Measurements from ENCODE around the gene XRN1.

XRN1 gene

GRCh38 chr3:142447852-142448823 is at the start of gene XRN1:
TSS of gene XRN1 (minus strand) at chr3:142448037. CDS start at chr3:142447944, 93 bp downstream.
- DNase-seq, result peak; percentile 94 to 97
- TF ChIP-seq POLR2A (IDR thresholded peaks at IDR 0.05; ENCODE audit: low read length), result peak; percentile 83
- TF ChIP-seq GATA1 (IDR thresholded peaks at IDR 0.05; ENCODE audit: low read depth, low read length), result no peak

GRCh38 chr3:142495103-142495502 is 47.3 kb upstream of the XRN1 start:
- TF ChIP-seq GATA1 (IDR thresholded peaks at IDR 0.05; ENCODE audit: low read depth, low read length) (no peak), POLR2A (IDR thresholded peaks at IDR 0.05; ENCODE audit: low read length) (no peak)
- DNase-seq, result no peak

GRCh38 chr3:142492184-142492583 is 44.3 kb upstream of the XRN1 start:
- DNase-seq, result no peak
- no peak for TF ChIP-seq GATA1 (IDR thresholded peaks at IDR 0.05; ENCODE audit: low read depth, low read length)

- DNase-seq, result no peak
Measured at GRCh38 chr3:142489572-142490323, 41.9 kb upstream of the XRN1 start.

GRCh38 chr3:142484912-142485435 is 37.1 kb upstream of the XRN1 start:
- no peak for DNase-seq
- TF ChIP-seq GATA1 (IDR thresholded peaks at IDR 0.05; ENCODE audit: low read depth, low read length), result no peak
- no peak for TF ChIP-seq POLR2A (IDR thresholded peaks at IDR 0.05; ENCODE audit: low read length)

More at GRCh38 chr3:142489572-142490323, 41.9 kb upstream of the XRN1 start:
- no peak for TF ChIP-seq POLR2A (IDR thresholded peaks at IDR 0.05; ENCODE audit: low read length)
- no peak for TF ChIP-seq GATA1 (IDR thresholded peaks at IDR 0.05; ENCODE audit: low read depth, low read length)

GRCh38 chr3:142481196-142481595 is 33.4 kb upstream of the XRN1 start:
- TF ChIP-seq POLR2A (IDR thresholded peaks at IDR 0.05; ENCODE audit: low read length) (no peak), GATA1 (IDR thresholded peaks at IDR 0.05; ENCODE audit: low read depth, low read length) (no peak)
- no peak for DNase-seq

GRCh38 chr3:142470826-142471225 is 23.0 kb upstream of the XRN1 start:
- no peak for DNase-seq
- no peak for TF ChIP-seq GATA1 (IDR thresholded peaks at IDR 0.05; ENCODE audit: low read depth, low read length)
- TF ChIP-seq POLR2A (IDR thresholded peaks at IDR 0.05; ENCODE audit: low read length), result no peak

GRCh38 chr3:142468456-142468855 is 20.6 kb upstream of the XRN1 start:
- no peak for DNase-seq
- TF ChIP-seq GATA1 (IDR thresholded peaks at IDR 0.05; ENCODE audit: low read depth, low read length) (no peak), POLR2A (IDR thresholded peaks at IDR 0.05; ENCODE audit: low read length) (no peak)

- no peak for DNase-seq
- TF ChIP-seq POLR2A (IDR thresholded peaks at IDR 0.05; ENCODE audit: low read length), result no peak
- TF ChIP-seq GATA1 (IDR thresholded peaks at IDR 0.05; ENCODE audit: low read depth, low read length), result no peak
Measured at GRCh38 chr3:142467768-142468167, 19.9 kb upstream of the XRN1 start.

GRCh38 chr3:142460689-142461088 is 12.9 kb upstream of the XRN1 start:
- DNase-seq, result no peak

GRCh38 chr3:142459929-142460328 is 12.1 kb upstream of the XRN1 start:
- TF ChIP-seq GATA1 (IDR thresholded peaks at IDR 0.05; ENCODE audit: low read depth, low read length) (no peak), POLR2A (IDR thresholded peaks at IDR 0.05; ENCODE audit: low read length) (no peak)

More at GRCh38 chr3:142460689-142461088, 12.9 kb upstream of the XRN1 start:
- TF ChIP-seq POLR2A (IDR thresholded peaks at IDR 0.05; ENCODE audit: low read length) (no peak), GATA1 (IDR thresholded peaks at IDR 0.05; ENCODE audit: low read depth, low read length) (no peak)

GRCh38 chr3:142459096-142459495 is 11.3 kb upstream of the XRN1 start:
- no peak for DNase-seq
- TF ChIP-seq GATA1 (IDR thresholded peaks at IDR 0.05; ENCODE audit: low read depth, low read length) (no peak), POLR2A (IDR thresholded peaks at IDR 0.05; ENCODE audit: low read length) (no peak)

More at GRCh38 chr3:142459929-142460328, 12.1 kb upstream of the XRN1 start:
- no peak for DNase-seq

GRCh38 chr3:142450881-142451280 is 3.0 kb upstream of the XRN1 start:
- TF ChIP-seq GATA1 (IDR thresholded peaks at IDR 0.05; ENCODE audit: low read depth, low read length) (no peak), POLR2A (IDR thresholded peaks at IDR 0.05; ENCODE audit: low read length) (no peak)
- no peak for DNase-seq

- DNase-seq, result no peak
- TF ChIP-seq GATA1 (IDR thresholded peaks at IDR 0.05; ENCODE audit: low read depth, low read length), result no peak
- TF ChIP-seq POLR2A (IDR thresholded peaks at IDR 0.05; ENCODE audit: low read length), result no peak
Measured at GRCh38 chr3:142450189-142450588, 2.4 kb upstream of the XRN1 start.
